Vagina (tissue), 2 donors: ENCODE data around the gene OR2H1.

Source experiments
- CTCF ChIP-seq, 3 experiments: fragments of 450-650 bp in 2 of 3; fragments of 200-600 bp in 1 of 3; sonication (generic) in 1 of 3; IDR thresholded peaks; one replicate each; pipeline ENCODE4 v1.5.1; 2017 to 2019; ENCODE audit warnings: antibody characterized with exemption in 3 of 3, mild to moderate bottlenecking in 2 of 3, moderate library complexity in 2 of 3
- POLR2A ChIP-seq, 2 donors: fragments of 450-650 bp; IDR thresholded peaks; one replicate each; pipeline ENCODE4 v1.6.1; 2017; ENCODE audit warnings: antibody characterized with exemption in 2 of 2, mild to moderate bottlenecking in 2 of 2, moderate library complexity in 2 of 2
- POLR2AphosphoS5 ChIP-seq, 2 donors: sonication (generic); formaldehyde crosslinking; IDR thresholded peaks; one replicate each; pipeline ENCODE4 v1.9.0; 2017; ENCODE audit warnings: antibody characterized with exemption in 2 of 2, mild to moderate bottlenecking in 2 of 2, low read depth in 1 of 2; ENCODE audit not compliant: insufficient read depth in 1 of 2

- TF ChIP-seq CTCF (IDR thresholded peaks at IDR 0.05) (no peak), POLR2AphosphoS5 (IDR thresholded peaks at IDR 0.05; ENCODE audit: insufficient read depth in 1 of 2, low read depth in 1 of 2) (no peak), POLR2A (IDR thresholded peaks at IDR 0.05) (no peak)
These were observed 32.4 kb upstream of the OR2H1 start for GRCh38 chr6:29424575-29424974.
